Inflammatory macrophage (primary cell): ENCODE results near the gene ATP5F1D.

Source experiments
- DNase-seq, 2 donors: peaks; one replicate each; pipeline ENCODE4 v3.0.0-alpha.2; 2020 to 2022

ATP5F1D gene

DNA sequence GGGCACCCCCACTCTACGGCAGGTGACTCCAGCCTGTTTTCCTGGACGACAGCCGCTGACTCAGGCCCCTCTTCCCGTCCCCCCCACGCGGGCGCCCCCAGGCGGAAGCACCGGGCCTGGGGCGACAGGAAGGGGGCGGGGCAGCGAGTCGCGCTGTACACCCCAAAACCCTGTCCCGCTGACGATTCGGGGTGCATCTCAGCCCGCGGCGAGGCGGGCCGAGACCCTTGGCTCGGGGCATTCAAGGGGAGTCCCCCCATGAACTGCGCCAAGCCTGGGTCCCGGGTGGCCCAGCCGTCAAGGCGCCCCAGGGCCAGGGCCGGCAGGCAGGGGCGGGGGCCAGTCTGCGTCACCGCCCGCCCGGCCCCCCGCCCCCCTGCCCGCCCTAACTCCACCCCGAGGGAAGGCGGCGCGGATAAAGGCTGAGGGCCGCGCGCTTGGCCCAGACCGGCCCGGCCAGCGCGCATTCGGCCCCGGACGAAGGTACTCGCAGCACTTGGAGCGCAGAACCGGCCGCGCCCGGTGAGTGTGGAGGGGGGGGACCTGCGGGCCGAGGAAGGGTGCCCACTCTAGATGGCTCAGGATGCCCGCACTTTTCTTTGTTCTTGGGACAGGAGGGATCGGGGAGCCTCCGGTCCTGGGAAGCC, 6.7 kb downstream of the ATP5F1D start, which contains the start of gene MIDN:
TSS of gene MIDN (plus strand) at position 445 of the 647 bp plus-strand sequence. CDS start 1,714 bp downstream, outside the sequence.
- DNase-seq, result peak; percentile 82 to 91

DNA sequence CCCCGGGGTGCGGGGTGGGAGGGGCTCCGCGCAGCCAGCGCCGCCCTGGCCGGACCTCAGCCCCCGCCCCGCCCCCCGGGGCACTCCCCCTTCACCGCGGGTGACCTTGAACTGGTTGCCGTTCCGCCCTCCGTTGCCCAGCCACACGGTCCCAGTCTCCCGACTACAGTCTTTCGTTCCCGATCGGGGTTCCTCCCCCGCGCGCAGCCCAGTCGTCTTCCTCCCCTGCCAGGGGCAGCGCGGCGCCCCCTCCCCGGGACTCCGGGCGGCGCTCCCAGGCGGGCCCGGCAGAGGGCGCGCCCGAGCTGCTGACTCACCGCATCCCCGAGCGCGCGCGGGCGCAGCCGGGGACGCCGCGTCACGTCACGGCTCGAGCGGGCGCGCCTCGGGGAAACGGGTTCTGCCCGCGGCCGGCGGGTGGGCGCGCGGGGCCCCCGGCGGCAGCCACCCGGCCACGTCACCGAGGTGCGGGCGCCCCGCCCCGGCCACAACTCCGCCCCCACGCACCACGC, 7.3 kb downstream of the ATP5F1D start:
- peak; percentile 75 to 87 for DNase-seq

DNA sequence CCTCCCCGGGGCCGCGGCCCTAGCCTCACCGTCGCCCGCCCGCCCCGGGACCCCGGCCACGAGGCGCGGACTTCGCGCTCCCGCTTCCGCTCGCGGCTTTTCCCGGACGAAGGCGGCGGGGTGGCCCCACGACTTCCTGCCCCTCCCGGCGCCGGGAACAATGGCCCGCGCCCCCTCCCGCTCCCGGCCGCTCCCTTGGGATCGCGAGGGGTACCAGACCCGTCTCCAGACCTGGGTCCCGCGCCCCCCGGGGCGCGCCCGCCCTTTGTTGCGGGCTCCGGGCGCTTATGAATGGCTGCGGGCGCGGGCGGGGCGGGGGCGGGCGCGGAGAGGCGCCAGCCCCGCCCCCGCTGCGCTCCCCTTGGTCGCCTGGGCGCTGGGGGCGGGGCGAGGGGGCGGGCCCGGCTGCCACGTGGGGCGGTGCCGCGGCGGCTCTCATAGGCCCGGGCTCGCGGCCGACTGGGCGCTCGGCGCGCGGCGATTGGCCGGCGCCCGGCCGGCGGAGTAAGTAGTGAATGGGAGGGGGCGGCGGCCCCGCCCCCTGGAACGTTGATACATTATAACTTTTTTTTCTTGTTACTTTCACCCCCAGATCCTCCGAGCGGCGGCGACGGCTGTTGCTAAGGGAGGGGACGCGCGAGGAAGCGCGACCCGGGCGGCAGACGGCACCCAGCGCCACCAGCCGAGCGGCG, 7.9 kb downstream of the ATP5F1D start:
- peak; percentile 96 to 98 for DNase-seq

DNA sequence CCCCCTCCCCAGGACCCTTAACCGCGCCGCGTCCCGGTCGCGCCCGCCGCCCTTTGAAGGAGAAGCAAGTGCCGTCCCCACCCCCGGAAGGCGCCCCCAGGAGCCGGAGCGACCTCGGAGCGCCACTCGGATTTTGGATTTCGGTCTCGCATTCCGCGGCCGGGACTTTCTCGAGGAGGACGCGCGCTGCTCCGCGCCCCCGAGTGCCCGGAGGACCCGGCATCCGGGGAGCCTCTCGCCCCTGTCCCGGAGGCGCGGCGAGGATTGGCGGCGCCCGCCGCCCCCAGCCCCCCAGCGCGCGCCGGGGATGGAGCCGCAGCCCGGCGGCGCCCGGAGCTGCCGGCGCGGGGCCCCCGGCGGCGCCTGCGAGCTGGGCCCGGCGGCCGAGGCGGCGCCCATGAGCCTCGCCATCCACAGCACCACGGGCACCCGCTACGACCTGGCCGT, 8.5 kb downstream of the ATP5F1D start:
- DNase-seq, result no peak

DNA sequence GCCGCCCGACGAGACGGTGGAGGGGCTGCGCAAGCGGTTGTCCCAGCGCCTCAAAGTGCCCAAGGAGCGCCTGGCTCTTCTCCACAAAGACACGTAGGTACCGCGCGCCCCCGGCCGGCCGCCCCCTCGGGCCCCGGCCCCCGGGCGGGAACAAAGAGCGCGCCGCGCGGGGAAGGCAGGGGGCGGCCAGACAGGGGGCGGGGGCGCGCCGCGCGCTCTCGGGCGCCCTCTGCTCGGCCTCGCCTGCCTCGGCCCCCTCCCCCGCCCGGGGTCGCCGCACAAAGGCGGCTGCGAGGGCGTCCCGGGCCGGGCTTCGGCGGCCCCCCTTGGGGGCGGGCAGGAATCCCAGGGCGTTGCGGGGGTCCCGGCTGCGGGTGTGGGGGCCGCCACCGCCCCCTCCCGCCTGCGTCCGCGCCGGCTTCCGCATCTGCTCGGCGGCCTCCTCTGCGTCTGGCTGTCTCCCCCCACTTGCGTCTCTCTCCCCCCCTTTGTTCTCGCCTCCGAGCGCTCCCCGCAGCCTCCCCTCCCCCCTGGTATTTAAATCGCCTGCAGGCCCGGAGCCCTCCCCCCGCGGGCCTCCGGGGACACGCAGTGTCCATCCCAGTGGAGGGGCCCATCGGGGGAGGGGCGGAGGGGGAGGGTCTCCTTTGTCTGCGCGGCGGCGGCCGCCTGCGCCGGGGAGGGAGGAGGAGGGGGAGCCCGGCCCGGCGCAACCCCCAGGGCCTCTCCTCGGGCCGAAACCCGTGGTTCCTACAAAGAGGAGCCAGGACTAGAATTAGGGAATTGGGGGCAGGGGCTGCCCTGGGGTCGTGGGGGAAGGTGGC, 9.1 kb downstream of the ATP5F1D start:
- DNase-seq, result peak in 1 of 2 donors; percentile 36

DNA sequence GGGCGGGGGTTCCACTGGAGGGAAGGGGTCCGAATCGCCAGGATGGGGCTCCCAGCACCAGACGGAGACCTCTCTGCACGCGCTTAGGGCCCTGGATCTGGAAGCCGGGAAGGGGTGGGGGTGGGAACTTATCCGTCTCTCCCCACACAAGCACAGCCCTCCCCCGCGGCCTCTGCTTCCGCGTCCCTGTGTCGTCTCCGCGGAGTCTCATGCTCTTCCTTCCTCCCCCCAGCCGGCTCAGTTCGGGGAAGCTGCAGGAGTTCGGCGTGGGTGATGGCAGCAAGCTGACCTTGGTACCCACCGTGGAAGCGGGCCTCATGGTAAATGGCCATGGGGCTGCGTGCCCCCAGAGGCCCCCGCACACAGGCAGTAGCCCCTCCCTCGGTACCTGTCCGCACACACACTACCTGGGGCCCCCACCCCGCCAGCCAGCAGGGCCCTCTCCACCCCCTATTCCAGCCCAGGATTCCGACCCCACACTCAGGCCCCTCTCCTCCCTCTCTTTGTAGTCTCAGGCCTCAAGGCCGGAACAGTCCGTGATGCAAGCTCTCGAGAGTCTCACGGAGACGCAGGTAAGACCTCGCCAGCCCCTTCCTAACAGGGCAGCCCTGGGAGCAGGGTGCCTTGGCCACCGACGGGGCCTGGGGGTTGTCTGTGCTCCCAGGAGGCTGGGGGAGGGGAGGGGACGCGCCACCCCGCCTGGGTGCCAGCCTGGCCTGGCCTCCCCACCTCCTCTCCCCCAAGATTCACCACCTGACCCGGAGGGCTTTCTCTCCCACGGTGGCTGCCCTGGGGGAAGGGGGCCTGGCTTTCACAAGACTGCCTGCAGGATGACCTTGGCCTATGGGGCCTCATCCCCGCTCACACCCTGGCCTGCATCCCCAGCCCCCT, 10.0 kb downstream of the ATP5F1D start:
- DNase-seq, result peak; percentile 94 to 97

DNA sequence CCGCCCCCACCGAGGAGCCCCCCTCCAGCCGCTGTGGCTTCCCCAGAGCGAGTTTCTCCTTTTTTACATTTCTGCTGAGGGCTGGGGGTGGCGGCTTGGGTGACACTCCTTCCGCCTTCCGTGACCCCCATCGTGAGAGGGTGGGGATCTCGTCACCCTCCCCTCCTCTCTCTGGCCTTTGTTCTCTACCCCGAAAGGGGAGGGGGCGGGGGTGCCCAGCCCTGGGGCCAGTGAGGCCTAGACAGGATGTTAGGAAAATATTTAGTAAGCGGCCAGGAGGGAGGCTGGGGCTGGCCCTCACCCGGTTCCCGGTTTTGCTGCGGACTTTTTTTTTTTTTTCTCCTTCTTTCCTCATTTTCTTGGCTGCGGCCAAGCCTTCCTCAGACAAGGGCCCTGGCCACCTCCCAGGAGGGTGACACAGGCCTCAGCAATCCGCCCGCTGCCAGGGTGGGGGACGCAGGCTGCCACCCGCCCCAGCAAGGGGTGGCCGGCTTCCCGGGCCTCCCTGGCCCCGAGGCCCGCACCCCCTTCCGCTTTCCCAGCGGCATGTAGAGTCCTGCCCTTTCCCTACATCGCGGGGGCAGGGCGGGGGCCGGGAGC, 10.8 kb downstream of the ATP5F1D start:
- peak; percentile 93 to 96 for DNase-seq

DNA sequence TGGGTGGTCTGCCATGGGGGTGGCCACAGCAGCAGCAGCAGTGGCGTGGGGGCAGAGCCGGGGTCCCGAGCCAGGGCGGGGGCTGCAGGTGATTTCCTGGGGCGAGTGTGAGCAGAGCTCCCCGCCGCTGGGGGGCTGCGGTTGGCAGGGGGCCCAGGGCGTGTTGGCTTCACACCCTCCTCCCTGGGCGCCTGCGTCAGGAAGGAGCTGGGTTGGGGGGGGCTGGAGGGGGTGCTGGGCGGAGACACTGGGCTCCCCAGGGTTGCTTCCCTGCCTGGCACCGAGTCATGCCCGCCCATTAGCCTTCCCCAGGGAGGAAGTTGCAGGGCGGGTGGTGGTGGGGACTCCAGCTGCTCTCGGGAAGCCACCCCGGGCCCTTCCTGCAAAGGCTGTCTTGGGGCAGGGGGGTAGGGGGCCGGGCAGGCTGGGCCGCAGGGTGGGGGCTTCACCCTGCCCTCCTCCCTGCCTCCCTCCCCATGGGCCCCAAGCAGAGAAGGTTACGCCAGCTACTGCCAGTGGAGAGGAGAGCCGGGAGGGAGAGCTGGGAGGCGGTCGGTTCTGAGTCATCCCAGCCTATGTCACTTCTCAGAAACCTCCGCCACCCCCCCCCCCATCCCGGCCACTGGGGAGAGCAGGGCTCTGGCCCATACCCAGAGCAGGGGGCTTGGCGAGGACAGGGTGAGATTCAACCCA, 11.4 kb downstream of the ATP5F1D start:
- peak; percentile 92 to 94 for DNase-seq

DNA sequence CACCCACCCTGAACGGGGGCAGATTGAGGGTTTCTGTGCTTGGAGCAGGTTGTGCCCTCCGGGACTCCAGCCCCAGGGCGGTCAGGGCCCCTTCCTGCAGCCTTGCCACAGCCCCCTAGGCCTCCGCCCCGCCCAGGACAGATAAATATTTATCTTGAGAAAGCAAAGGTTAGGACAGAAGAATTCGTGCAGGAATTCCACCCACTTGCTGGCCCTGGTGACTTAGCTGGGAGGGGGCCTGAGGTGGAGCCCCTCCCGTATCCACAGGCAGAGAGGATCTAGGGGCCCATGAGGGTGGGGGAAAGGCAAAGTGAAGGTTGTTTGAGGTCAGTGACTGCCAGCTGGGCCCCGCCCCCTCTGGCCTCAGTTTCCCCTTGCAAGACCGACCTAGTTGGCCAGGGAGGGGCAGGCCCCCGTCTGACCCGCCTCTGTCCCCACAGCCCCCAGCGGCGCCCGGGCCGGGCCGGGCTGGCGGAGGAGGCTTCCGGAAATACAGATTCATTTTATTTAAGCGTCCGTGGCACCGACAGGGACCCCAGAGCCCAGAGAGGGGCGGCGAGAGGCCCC, 12.0 kb downstream of the ATP5F1D start:
- DNase-seq, result no peak

DNA sequence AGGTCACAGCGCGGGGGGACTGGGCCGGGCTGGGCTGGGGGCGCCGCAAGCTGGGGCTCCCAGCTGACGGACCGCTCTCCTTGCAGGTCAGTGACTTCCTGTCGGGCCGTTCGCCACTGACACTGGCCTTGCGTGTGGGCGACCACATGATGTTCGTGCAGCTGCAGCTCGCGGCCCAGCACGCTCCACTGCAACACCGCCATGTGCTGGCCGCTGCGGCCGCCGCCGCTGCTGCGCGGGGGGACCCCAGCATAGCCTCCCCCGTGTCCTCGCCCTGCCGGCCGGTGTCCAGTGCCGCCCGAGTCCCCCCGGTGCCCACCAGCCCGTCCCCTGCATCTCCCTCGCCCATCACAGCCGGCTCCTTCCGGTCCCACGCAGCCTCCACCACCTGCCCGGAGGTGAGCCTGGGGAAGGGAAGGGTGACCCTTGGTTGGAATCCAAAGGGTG, 12.6 kb downstream of the ATP5F1D start:
- peak in 1 of 2 donors; percentile 68 for DNase-seq

DNA sequence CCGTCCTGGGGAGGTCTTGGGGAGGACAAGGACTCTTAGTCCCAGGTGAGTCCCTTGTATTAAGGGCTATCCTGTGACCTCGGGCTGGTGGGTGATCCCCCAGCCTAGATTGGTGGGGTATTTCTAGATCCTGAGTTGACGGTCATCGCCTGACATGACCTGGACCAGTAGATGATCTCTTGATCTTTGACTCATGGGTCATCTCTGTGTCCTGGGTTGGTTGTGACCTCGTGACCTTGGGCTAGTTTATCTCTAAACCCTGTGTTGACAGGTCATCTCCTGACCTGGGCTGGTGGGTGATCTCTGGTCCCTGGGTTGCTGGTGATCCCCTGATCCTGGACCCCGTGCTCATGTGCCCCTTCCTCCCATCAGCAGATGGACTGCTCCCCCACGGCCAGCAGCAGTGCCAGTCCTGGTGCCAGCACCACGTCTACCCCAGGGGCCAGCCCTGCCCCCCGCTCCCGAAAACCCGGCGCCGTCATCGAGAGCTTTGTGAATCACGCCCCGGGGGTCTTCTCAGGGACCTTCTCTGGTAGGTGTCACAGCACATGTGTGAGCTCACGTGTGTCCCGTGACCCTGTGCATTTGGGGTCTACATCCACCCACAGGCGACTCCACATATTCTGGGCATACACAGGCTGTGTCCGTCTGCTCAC, 13.1 kb downstream of the ATP5F1D start:
- no peak for DNase-seq

DNA sequence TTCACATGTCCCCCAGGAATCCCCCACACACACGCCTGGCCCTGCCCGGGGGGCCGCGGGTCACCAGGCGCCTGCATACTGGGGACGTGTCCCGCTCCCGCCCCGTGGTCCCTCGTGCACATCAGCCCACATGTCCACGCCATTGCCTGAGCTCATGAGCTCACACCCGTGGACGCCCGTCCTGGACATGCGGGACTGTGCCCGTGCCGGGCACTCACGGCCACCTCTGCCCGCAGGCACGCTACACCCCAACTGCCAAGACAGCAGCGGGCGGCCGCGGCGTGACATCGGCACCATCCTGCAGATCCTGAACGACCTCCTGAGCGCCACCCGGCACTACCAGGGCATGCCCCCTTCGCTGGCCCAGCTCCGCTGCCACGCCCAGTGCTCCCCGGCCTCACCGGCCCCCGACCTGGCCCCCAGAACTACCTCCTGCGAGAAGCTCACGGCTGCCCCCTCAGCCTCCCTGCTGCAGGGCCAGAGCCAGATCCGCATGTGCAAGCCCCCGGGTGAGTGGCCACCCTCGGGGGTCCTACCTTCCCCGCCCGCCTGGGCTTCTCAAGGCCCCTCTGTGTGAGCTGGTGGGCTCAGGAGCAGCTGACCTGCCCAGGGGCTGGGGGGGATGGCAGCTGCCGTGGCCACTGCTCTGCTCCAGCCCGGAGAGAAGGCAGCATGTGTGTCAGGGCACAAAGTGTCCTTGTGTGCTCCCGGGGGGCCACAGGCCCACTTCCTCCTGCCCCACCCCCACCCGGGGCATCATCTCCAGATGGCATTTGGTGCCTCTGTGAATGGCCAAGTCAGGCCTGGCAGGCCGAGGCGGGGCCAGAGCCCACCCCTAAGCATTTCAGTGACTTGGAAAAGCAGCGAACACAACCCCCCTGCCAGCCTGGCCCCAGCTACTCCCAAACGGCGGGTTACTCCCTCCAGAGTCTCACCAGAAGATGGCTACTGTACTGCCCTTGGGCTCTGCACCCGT, 13.9 kb downstream of the ATP5F1D start:
- DNase-seq, result no peak

DNA sequence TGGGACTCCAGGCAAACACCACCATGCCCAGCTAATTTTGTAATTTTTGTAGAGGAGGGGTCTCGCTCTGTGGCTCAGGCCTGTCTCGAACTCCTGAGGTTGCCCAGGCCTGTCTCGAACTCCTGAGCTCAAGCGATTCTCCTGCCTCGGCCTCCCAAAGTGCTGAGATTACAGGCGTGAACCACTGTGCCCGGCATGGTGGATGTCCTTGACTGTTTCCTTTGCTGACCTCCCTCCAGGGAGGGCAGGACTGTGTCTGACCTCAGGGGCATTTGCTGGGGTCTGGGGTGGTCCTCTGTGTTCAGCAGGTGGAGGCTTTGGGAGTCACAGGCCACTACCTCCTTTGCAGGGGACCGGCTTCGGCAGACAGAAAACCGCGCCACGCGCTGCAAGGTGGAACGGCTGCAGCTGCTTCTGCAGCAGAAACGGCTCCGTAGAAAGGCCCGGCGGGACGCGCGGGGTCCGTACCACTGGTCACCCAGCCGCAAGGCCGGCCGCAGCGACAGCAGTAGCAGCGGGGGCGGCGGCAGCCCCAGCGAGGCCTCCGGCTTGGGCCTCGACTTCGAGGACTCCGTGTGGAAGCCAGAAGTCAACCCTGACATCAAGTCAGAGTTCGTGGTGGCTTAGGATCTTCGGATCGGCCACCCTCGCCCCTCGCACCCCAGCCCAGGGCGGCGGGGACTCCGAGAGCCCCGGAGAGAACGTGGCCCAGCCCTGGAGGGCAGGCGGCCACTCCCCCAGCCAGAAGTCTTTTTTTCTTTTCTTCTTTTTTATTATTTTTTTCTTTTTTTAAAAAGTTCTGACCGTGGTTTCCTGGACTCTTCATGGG, 15.3 kb downstream of the ATP5F1D start:
- DNase-seq, result no peak

DNA sequence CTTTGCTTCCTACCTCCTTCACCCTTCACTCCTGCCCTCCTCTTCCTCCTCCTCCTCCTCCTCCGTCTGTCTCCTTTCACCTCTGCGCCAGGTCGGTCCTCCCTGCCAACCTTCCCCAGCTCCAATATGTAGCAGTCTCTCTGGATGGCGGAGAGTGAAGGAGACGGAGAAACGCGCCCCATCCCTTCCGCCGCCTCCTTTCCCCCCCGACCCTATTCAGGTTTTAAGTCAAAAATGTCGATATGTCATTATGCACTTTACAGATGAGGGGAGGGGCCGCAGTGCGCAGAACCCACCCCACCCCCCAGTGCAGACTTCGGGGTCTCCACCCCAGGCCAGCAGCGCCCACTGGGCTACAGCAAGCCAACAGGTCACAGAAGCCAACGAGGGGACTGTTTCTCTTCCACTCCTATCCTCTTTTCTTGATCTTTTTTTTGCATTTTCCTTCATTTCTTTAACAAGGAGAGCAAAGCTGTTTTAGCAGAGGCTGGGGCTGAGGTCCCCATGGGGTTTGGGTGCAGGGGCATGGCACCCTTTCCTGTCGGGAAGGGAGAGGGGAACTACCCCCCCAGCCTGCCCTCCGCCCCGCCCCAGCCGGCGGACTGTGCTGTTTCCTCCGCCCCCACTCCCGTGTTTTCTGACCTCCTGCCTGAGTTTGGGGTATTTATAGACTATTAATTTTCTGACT, 16.1 kb downstream of the ATP5F1D start:
- DNase-seq, result peak in 1 of 2 donors; percentile 47

DNA sequence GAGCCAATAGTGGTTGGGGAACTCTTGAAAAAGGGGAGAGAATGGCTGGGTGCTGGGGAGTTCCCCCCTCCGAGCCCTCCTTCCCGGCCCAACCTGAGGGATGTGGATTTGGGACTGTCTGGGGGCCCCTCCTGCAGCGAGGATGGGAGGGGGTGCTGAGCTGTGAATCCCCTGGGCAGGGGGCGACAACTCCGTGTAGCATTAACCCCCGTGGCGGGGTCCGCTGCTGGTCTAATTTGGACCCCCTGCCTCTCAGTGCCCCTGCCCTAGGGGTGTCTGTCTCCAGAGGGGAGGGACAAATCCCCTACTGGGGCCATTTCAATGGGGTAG, 16.6 kb downstream of the ATP5F1D start:
- DNase-seq, result no peak

DNA sequence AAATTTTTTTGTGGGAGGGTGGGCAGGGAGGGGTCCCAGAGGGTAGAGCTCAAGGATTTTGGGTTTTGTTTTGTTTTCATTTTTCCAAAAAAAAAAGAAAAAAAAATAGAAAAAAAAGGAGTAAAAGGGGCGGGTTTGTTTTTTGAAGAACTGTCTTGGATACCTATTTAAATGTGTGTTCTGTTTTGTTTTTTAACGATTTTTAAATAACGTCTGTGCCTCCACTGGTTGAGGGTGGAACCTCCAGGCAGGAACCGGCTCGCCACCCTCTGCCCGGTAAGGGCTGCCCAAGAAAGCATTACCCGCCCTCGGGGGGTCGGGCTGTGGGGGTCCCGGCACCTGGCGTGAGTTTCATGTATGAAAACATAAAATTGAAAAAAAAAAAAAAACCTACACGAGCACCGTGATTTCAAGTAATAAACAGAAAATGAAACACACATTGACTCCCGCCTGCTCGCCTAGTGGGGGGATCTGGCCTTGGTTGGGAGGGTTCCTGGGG, 17.2 kb downstream of the ATP5F1D start:
- no peak for DNase-seq
